Hepatocyte (in vitro differentiated cells): ENCODE data around the gene SEMA3A. TPM values are rescaled to one million over a fixed set of nuclear protein-coding genes. Genes with fewer than 3 reads are reported as not detected.
"Not testable (repeated sequence)": the region's sequence is repeated elsewhere in the genome, so short reads cannot be mapped to it uniquely, and the experiment has no call there.

ENCODE experiments used
- DNase-seq: peaks from one replicate; pipeline ENCODE4 v3.0.0-alpha.2; 2016; ENCODE audit warnings: low spot score
- H2AFZ ChIP-seq: fragments of 200-600 bp; sonication (generic); 2 replicates; pipeline ENCODE4 v1.6.0; 2016; ENCODE audit warnings: antibody characterized with exemption, mild to moderate bottlenecking
- H3K27ac ChIP-seq: fragments of 200-600 bp; sonication (generic); 2 replicates; pipeline ENCODE4 v1.5.1; 2016; ENCODE audit warnings: mild to moderate bottlenecking
- H3K27me3 ChIP-seq: fragments of 200-600 bp; sonication (generic); 2 replicates; pipeline ENCODE4 v1.6.1; 2016
- H3K36me3 ChIP-seq: fragments of 200-600 bp; sonication (generic); replicated peaks from 2 replicates; pipeline ENCODE4 v1.5.1; 2016; ENCODE audit warnings: low read depth; ENCODE audit not compliant: insufficient read depth
- H3K4me1 ChIP-seq: fragments of 200-600 bp; sonication (generic); 2 replicates; pipeline ENCODE4 v1.5.1; 2016; ENCODE audit warnings: mild to moderate bottlenecking, moderate library complexity; ENCODE audit not compliant: insufficient read depth
- H3K4me2 ChIP-seq: fragments of 200-600 bp; sonication (generic); 2 replicates; pipeline ENCODE4 v1.6.0; 2016
- H3K4me3 ChIP-seq: fragments of 200-600 bp; sonication (generic); 2 replicates; pipeline ENCODE4 v1.5.1; 2016; ENCODE audit warnings: mild to moderate bottlenecking
- H3K79me2 ChIP-seq: fragments of 200-600 bp; sonication (generic); 2 replicates; pipeline ENCODE4 v1.6.0; 2017; ENCODE audit warnings: mild to moderate bottlenecking
- H3K9me2 ChIP-seq: fragments of 200-600 bp; sonication (generic); replicated peaks from 2 replicates; pipeline ENCODE4 v1.6.0; 2017; ENCODE audit warnings: mild to moderate bottlenecking; ENCODE audit not compliant: insufficient read depth
- H3K9me3 ChIP-seq: fragments of 200-600 bp; sonication (generic); 2 replicates; pipeline ENCODE4 v1.5.1; 2016; ENCODE audit warnings: low read depth, mild to moderate bottlenecking
- H4K20me1 ChIP-seq: fragments of 200-600 bp; sonication (generic); 2 replicates; pipeline ENCODE4 v1.6.0; 2016; ENCODE audit warnings: mild to moderate bottlenecking; ENCODE audit not compliant: insufficient read depth, poor library complexity, severe bottlenecking
- EZH2 ChIP-seq: fragments of 200-600 bp; sonication (generic); IDR thresholded peaks from 2 replicates; pipeline ENCODE4 v1.6.1; 2016; ENCODE audit warnings: antibody characterized with exemption, mild to moderate bottlenecking, borderline replicate concordance
- EZH2phosphoT487 ChIP-seq: fragments of 200-600 bp; sonication (generic); IDR thresholded peaks from one replicate; pipeline ENCODE4 v1.6.1; 2018; ENCODE audit warnings: antibody characterized with exemption, mild to moderate bottlenecking, low read depth, moderate library complexity; ENCODE audit not compliant: unreplicated experiment, severe bottlenecking
- WGBS: methylation state at CpG from one replicate; pipeline ENCODE4 v1.1.6; 2016; ENCODE audit warnings: low lambda C conversion rate; ENCODE audit errors: missing lambda C conversion rate; 5-methylcytosine and 5-hydroxymethylcytosine counted together
- polyA plus RNA-seq: library from polyadenylated mRNA; unstranded; fragments of >200 nt; fragmentation: Nextera tagmentation; extraction: Ambion mirVana; gene quantifications from 2 replicates; pipeline ENCODE4 v1.2.1, GENCODE V29; 2016
- total RNA-seq: library from RNA; depleted of rRNA; stranded (reverse); fragments of >200 nt; gene quantifications from 2 replicates; pipeline ENCODE4 v1.2.3, GENCODE V29; 2014
- TF ChIP-seq, protein P1 (sequence below): fragments of 200-600 bp; sonication (generic); IDR thresholded peaks from 2 replicates; pipeline ENCODE4 v1.5.1; 2016; ENCODE audit warnings: antibody characterized with exemption, mild to moderate bottlenecking; ENCODE audit not compliant: poor library complexity

The SEMA3A gene
- total and polyA plus RNA-seq, 2 experiments from 2014 or later = 19.3 to 64.6 TPM

- H3K9me3 ChIP-seq = no peaks in the 10 kb centered on the region
- no peak for DNase-seq
- H4K20me1 ChIP-seq = no peaks in the 10 kb centered on the region
- H2AFZ ChIP-seq = no peak overlapping the region
- no peaks in the 10 kb centered on the region for H3K27me3 ChIP-seq
- 72% methylated on average over 6 of the region's 6 CpGs for WGBS
- no peaks in the 10 kb centered on the region for H3K9me2 ChIP-seq
- peak overlapping the region; percentile 2 for H3K27ac ChIP-seq
- peak overlapping the region; percentile 11 for H3K4me2 ChIP-seq
- no peaks in the 10 kb centered on the region for H3K36me3 ChIP-seq
- no peak for TF ChIP-seq EZH2
- TF ChIP-seq EZH2phosphoT487 = no peak
- no peak overlapping the region for H3K4me3 ChIP-seq
- H3K79me2 ChIP-seq = peaks cover 39% of the 10 kb centered on the region
- peaks cover 26% of the 10 kb centered on the region for H3K4me1 ChIP-seq
These were observed 39.4 kb downstream of the SEMA3A start for GRCh38 chr7:84154991-84155781.

DNA sequence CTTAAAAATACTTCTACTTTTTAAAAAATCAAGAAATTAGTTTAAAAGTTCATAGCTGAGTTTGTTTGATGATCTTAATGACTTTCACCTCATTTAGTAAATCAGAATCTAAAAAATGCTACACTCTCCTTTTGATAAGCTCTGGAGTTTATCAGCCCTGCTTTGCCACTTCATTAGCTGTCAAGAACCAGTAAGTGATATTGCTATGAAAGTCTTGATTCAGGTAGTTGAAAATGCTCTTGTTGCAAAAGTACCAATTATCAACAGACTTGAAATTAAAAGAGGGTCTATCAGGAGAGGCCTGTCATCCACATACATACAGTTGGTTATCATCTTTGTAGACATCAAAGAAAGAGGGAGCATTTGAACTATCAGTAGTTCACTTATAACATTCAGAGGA, 41.6 kb downstream of the SEMA3A start:
- Histone ChIP-seq H3K4me3 (no peak overlapping the region), H3K27me3 (no peaks in the 10 kb centered on the region), H3K36me3 (no peaks in the 10 kb centered on the region), H2AFZ (no peak overlapping the region), H3K4me1 (peaks cover 33% of the 10 kb centered on the region), H3K27ac (no peak overlapping the region), H4K20me1 (no peaks in the 10 kb centered on the region), H3K9me2 (no peaks in the 10 kb centered on the region), H3K4me2 (no peak overlapping the region), H3K9me3 (no peaks in the 10 kb centered on the region), H3K79me2 (peaks cover 41% of the 10 kb centered on the region)
- TF ChIP-seq EZH2phosphoT487 (no peak), EZH2 (no peak)
- TF ChIP-seq, protein P1, sequence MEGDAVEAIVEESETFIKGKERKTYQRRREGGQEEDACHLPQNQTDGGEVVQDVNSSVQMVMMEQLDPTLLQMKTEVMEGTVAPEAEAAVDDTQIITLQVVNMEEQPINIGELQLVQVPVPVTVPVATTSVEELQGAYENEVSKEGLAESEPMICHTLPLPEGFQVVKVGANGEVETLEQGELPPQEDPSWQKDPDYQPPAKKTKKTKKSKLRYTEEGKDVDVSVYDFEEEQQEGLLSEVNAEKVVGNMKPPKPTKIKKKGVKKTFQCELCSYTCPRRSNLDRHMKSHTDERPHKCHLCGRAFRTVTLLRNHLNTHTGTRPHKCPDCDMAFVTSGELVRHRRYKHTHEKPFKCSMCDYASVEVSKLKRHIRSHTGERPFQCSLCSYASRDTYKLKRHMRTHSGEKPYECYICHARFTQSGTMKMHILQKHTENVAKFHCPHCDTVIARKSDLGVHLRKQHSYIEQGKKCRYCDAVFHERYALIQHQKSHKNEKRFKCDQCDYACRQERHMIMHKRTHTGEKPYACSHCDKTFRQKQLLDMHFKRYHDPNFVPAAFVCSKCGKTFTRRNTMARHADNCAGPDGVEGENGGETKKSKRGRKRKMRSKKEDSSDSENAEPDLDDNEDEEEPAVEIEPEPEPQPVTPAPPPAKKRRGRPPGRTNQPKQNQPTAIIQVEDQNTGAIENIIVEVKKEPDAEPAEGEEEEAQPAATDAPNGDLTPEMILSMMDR = no peak
- DNase-seq = no peak

GRCh38 chr7:84150370-84150769, 44.2 kb downstream of the SEMA3A start:
- H3K27me3 ChIP-seq, H3K36me3 ChIP-seq, H3K9me3 ChIP-seq, H3K9me2 ChIP-seq, H4K20me1 ChIP-seq: not testable (repeated sequence)
- peak overlapping the region; percentile 92 for H3K27ac ChIP-seq
- 15% methylated on average over 22 of the region's 22 CpGs for WGBS
- H3K79me2 ChIP-seq = peaks cover 48% of the 10 kb centered on the region
- peak; percentile 19 for DNase-seq
- H2AFZ ChIP-seq = peak overlapping the region; percentile 77
- peak overlapping the region; percentile 69 for H3K4me3 ChIP-seq
- peak overlapping the region; percentile 71 for H3K4me2 ChIP-seq
- H3K4me1 ChIP-seq = peaks cover 29% of the 10 kb centered on the region

GRCh38 chr7:84149573-84149972, 45.0 kb downstream of the SEMA3A start:
- H3K4me3 ChIP-seq = peak overlapping the region; percentile 69
- DNase-seq = no peak
- no peaks in the 10 kb centered on the region for H3K9me2 ChIP-seq
- H3K79me2 ChIP-seq = peaks cover 51% of the 10 kb centered on the region
- no peaks in the 10 kb centered on the region for H3K36me3 ChIP-seq
- TF ChIP-seq, protein P1 = no peak
- TF ChIP-seq EZH2phosphoT487 (no peak), EZH2 (no peak)
- H2AFZ ChIP-seq = peak overlapping the region; percentile 77
- no peaks in the 10 kb centered on the region for H4K20me1 ChIP-seq
- H3K4me2 ChIP-seq = peak overlapping the region; percentile 71
- WGBS = 20% methylated on average over 3 of the region's 3 CpGs
- H3K4me1 ChIP-seq = peaks cover 25% of the 10 kb centered on the region
- peak overlapping the region; percentile 92 for H3K27ac ChIP-seq
- no peaks in the 10 kb centered on the region for H3K9me3 ChIP-seq
- H3K27me3 ChIP-seq = no peaks in the 10 kb centered on the region
